A673 (cell line): ENCODE measurements around the gene TMEM171. TPM values are rescaled to one million over a fixed set of nuclear protein-coding genes. Genes with fewer than 3 reads are reported as not detected.

Source experiments
- BruUV-seq: library from RNA; stranded (reverse); fragments of 400-500 nt; replicated peaks from 2 replicates; lab custom pipeline; 2021; lab: Mats Ljungman, UMichigan
- CTCF ChIA-PET: fragments of 300-600 bp; sonication (Branson Sonifier 250); formaldehyde crosslinking; loops from one replicate; lab custom pipeline; 2022; ENCODE audit warnings: antibody characterized with exemption; lab: Charles Lee
- POLR2A ChIA-PET: fragments of 300-600 bp; sonication (Branson Sonifier 250); formaldehyde crosslinking; loops from one replicate; lab custom pipeline; 2022; ENCODE audit warnings: antibody characterized with exemption; ENCODE audit not compliant: low non-redundant PET; lab: Charles Lee
- DNase-seq: peaks from one replicate; pipeline ENCODE4 v3.0.0-alpha.2; 2015; ENCODE audit warnings: low spot score
- H3K27ac ChIP-seq: fragments of 200-600 bp; sonication (generic); 2 replicates; pipeline ENCODE4 v1.5.1; 2016; ENCODE audit warnings: mixed run types, low read depth, mild to moderate bottlenecking, mixed read lengths, antibody characterized with exemption, low read length; ENCODE audit not compliant: poor library complexity, severe bottlenecking
- H3K27me3 ChIP-seq: fragments of 200-600 bp; sonication (generic); replicated peaks from 2 replicates; pipeline ENCODE4 v1.6.1; 2017; ENCODE audit warnings: mixed run types, low read depth, mild to moderate bottlenecking, mixed read lengths, antibody characterized with exemption, low read length; ENCODE audit not compliant: insufficient read depth, poor library complexity
- H3K36me3 ChIP-seq: fragments of 200-600 bp; sonication (generic); 2 replicates; pipeline ENCODE4 v1.6.1; 2016; ENCODE audit warnings: mixed run types, mild to moderate bottlenecking, mixed read lengths, antibody characterized with exemption, low read length; ENCODE audit not compliant: insufficient read depth, poor library complexity, severe bottlenecking
- H3K4me1 ChIP-seq: fragments of 200-600 bp; sonication (generic); 2 replicates; pipeline ENCODE4 v1.6.1; 2017; ENCODE audit warnings: mixed run types, mild to moderate bottlenecking, mixed read lengths, antibody characterized with exemption, low read length; ENCODE audit not compliant: insufficient read depth, poor library complexity, severe bottlenecking
- H3K4me3 ChIP-seq: fragments of 200-600 bp; sonication (generic); 2 replicates; pipeline ENCODE4 v1.5.1; 2016; ENCODE audit warnings: low read depth, mixed run types, mild to moderate bottlenecking, mixed read lengths, low read length; ENCODE audit not compliant: poor library complexity, severe bottlenecking
- H3K9me3 ChIP-seq: fragments of 200-600 bp; sonication (generic); 2 replicates; pipeline ENCODE4 v1.6.1; 2016; ENCODE audit warnings: mixed run types, low read depth, mild to moderate bottlenecking, mixed read lengths, antibody characterized with exemption, low read length; ENCODE audit not compliant: poor library complexity, severe bottlenecking
- CTCF ChIP-seq: fragments of 300-800, 200-600 bp; sonication (generic); conservative IDR thresholded peaks from 2 replicates; pipeline ENCODE4 v1.5.1; 2017; ENCODE audit warnings: low read depth, mild to moderate bottlenecking, antibody characterized with exemption, low read length, moderate library complexity, mixed read lengths
- EZH2 ChIP-seq: fragments of 200-600 bp; sonication (generic); IDR thresholded peaks from 2 replicates; pipeline ENCODE4 v1.6.1; 2017; ENCODE audit warnings: borderline replicate concordance, low read depth, mild to moderate bottlenecking, mixed read lengths, antibody characterized with exemption, low read length; ENCODE audit not compliant: poor library complexity, severe bottlenecking
- intact Hi-C: fragments of 100-400 bp; cut with micrococcal nuclease; formaldehyde crosslinking; loops from one replicate; pipeline ENCODE4 v1.10.0; 2022; ENCODE audit not compliant: unreplicated experiment
- total RNA-seq: library from RNA; stranded (reverse); gene quantifications from 2 replicates; pipeline ENCODE4 v1.2.3, GENCODE V29; 2021

TMEM171 gene
- total RNA-seq, 1 experiment from 2014 or later = 2.6 TPM

GRCh38 chr5:73103870-73104299 is 16.5 kb upstream of the TMEM171 start:
- H3K27me3 ChIP-seq = no peaks in the 10 kb centered on the region
- no TSS peak for BruUV-seq
- H3K36me3 ChIP-seq = no peaks in the 10 kb centered on the region
- ChIA-PET POLR2A (no interaction called here), CTCF (no interaction called here)
- peaks cover 5% of the 10 kb centered on the region for H3K9me3 ChIP-seq
- TF ChIP-seq EZH2 = no peak
- no peak for TF ChIP-seq CTCF
- no peak overlapping the region for H3K4me3 ChIP-seq
- no peak overlapping the region for H3K27ac ChIP-seq
- intact Hi-C loops = no loop called here
- no peak for DNase-seq
- no peaks in the 10 kb centered on the region for H3K4me1 ChIP-seq

- no peaks in the 10 kb centered on the region for H3K27me3 ChIP-seq
- ChIA-PET CTCF (no interaction called here), POLR2A (no interaction called here)
- no peaks in the 10 kb centered on the region for H3K36me3 ChIP-seq
- no peaks in the 10 kb centered on the region for H3K4me1 ChIP-seq
- no peak for DNase-seq
- no peak overlapping the region for H3K4me3 ChIP-seq
- H3K27ac ChIP-seq = no peak overlapping the region
- BruUV-seq = no TSS peak
- intact Hi-C loops = no loop called here
- H3K9me3 ChIP-seq = peaks cover 5% of the 10 kb centered on the region
- no peak for TF ChIP-seq CTCF
- TF ChIP-seq EZH2 = no peak
Measured at GRCh38 chr5:73104326-73104725, 16.0 kb upstream of the TMEM171 start.

- Histone ChIP-seq H3K4me1 (no peaks in the 10 kb centered on the region), H3K36me3 (no peaks in the 10 kb centered on the region), H3K9me3 (peaks cover 5% of the 10 kb centered on the region), H3K27me3 (no peaks in the 10 kb centered on the region), H3K4me3 (no peak overlapping the region), H3K27ac (no peak overlapping the region)
- intact Hi-C loops = no loop called here
- CTCF ChIA-PET = no interaction called here
- no peak for TF ChIP-seq EZH2
- TF ChIP-seq CTCF = no peak
- no peak for DNase-seq
- POLR2A ChIA-PET = no interaction called here
- no TSS peak for BruUV-seq
Measured at GRCh38 chr5:73106335-73106734, 14.0 kb upstream of the TMEM171 start.
